Hepatocyte (in vitro differentiated cells): ENCODE data around the gene FMNL2. TPM values are rescaled to one million over a fixed set of nuclear protein-coding genes. Genes with fewer than 3 reads are reported as not detected.

ENCODE experiments used
- DNase-seq: peaks from one replicate; pipeline ENCODE4 v3.0.0-alpha.2; 2016; ENCODE audit warnings: low spot score
- H2AFZ ChIP-seq: fragments of 200-600 bp; sonication (generic); 2 replicates; pipeline ENCODE4 v1.6.0; 2016; ENCODE audit warnings: antibody characterized with exemption, mild to moderate bottlenecking
- H3K27ac ChIP-seq: fragments of 200-600 bp; sonication (generic); 2 replicates; pipeline ENCODE4 v1.5.1; 2016; ENCODE audit warnings: mild to moderate bottlenecking
- H3K27me3 ChIP-seq: fragments of 200-600 bp; sonication (generic); 2 replicates; pipeline ENCODE4 v1.6.1; 2016
- H3K36me3 ChIP-seq: fragments of 200-600 bp; sonication (generic); replicated peaks from 2 replicates; pipeline ENCODE4 v1.5.1; 2016; ENCODE audit warnings: low read depth; ENCODE audit not compliant: insufficient read depth
- H3K4me1 ChIP-seq: fragments of 200-600 bp; sonication (generic); 2 replicates; pipeline ENCODE4 v1.5.1; 2016; ENCODE audit warnings: mild to moderate bottlenecking, moderate library complexity; ENCODE audit not compliant: insufficient read depth
- H3K4me2 ChIP-seq: fragments of 200-600 bp; sonication (generic); 2 replicates; pipeline ENCODE4 v1.6.0; 2016
- H3K4me3 ChIP-seq: fragments of 200-600 bp; sonication (generic); 2 replicates; pipeline ENCODE4 v1.5.1; 2016; ENCODE audit warnings: mild to moderate bottlenecking
- H3K79me2 ChIP-seq: fragments of 200-600 bp; sonication (generic); 2 replicates; pipeline ENCODE4 v1.6.0; 2017; ENCODE audit warnings: mild to moderate bottlenecking
- H3K9me2 ChIP-seq: fragments of 200-600 bp; sonication (generic); replicated peaks from 2 replicates; pipeline ENCODE4 v1.6.0; 2017; ENCODE audit warnings: mild to moderate bottlenecking; ENCODE audit not compliant: insufficient read depth
- H3K9me3 ChIP-seq: fragments of 200-600 bp; sonication (generic); 2 replicates; pipeline ENCODE4 v1.5.1; 2016; ENCODE audit warnings: low read depth, mild to moderate bottlenecking
- H4K20me1 ChIP-seq: fragments of 200-600 bp; sonication (generic); 2 replicates; pipeline ENCODE4 v1.6.0; 2016; ENCODE audit warnings: mild to moderate bottlenecking; ENCODE audit not compliant: insufficient read depth, poor library complexity, severe bottlenecking
- EZH2 ChIP-seq: fragments of 200-600 bp; sonication (generic); IDR thresholded peaks from 2 replicates; pipeline ENCODE4 v1.6.1; 2016; ENCODE audit warnings: antibody characterized with exemption, mild to moderate bottlenecking, borderline replicate concordance
- EZH2phosphoT487 ChIP-seq: fragments of 200-600 bp; sonication (generic); IDR thresholded peaks from one replicate; pipeline ENCODE4 v1.6.1; 2018; ENCODE audit warnings: antibody characterized with exemption, mild to moderate bottlenecking, low read depth, moderate library complexity; ENCODE audit not compliant: unreplicated experiment, severe bottlenecking
- WGBS: methylation state at CpG from one replicate; pipeline ENCODE4 v1.1.6; 2016; ENCODE audit warnings: low lambda C conversion rate; ENCODE audit errors: missing lambda C conversion rate; 5-methylcytosine and 5-hydroxymethylcytosine counted together
- polyA plus RNA-seq: library from polyadenylated mRNA; unstranded; fragments of >200 nt; fragmentation: Nextera tagmentation; extraction: Ambion mirVana; gene quantifications from 2 replicates; pipeline ENCODE4 v1.2.1, GENCODE V29; 2016
- total RNA-seq: library from RNA; depleted of rRNA; stranded (reverse); fragments of >200 nt; gene quantifications from 2 replicates; pipeline ENCODE4 v1.2.3, GENCODE V29; 2014
- TF ChIP-seq, protein P1 (sequence below): fragments of 200-600 bp; sonication (generic); IDR thresholded peaks from 2 replicates; pipeline ENCODE4 v1.5.1; 2016; ENCODE audit warnings: antibody characterized with exemption, mild to moderate bottlenecking; ENCODE audit not compliant: poor library complexity

Gene FMNL2
- total and polyA plus RNA-seq, 2 experiments from 2014 or later, result 11.7 to 53.6 TPM

DNA sequence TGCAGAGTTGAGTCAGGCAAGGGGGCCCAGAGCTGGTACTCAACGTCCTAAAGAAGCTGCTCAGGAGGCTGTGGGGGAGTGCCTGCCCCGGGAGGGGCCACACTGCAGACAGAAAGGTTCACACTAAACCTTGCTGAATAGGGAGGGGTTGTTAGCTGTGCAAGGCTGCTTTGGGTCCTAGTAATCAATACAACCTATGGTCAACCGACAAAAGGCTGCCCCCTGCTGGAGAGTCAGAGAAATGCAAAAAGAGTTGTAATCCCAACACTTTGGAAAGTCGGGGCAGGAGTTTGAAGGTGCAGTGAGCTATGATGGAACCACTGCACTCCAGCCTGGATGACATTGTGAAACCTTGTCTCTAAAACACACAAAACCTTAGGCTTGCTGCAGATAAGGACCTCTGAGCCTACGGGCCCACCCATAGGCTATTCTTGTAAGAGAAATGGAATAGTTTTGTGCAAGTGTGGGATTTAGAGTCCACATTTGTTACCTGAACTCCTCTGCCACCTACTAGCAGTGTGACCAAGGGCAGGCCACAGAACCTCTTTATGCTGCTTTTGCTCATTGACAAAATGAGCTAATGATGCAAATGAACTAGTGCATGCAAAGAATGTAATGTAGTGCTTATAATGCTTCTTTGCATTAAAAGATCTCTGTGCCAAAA is 300.8 kb downstream of the FMNL2 start:
- Histone ChIP-seq H3K27ac (no peak overlapping the region), H3K27me3 (no peaks in the 10 kb centered on the region), H3K79me2 (no peaks in the 10 kb centered on the region), H4K20me1 (no peaks in the 10 kb centered on the region), H3K9me3 (no peaks in the 10 kb centered on the region), H3K4me1 (no peaks in the 10 kb centered on the region), H3K4me2 (no peak overlapping the region), H3K36me3 (no peaks in the 10 kb centered on the region), H3K4me3 (no peak overlapping the region), H2AFZ (no peak overlapping the region), H3K9me2 (no peaks in the 10 kb centered on the region)
- no peak for TF ChIP-seq EZH2
- TF ChIP-seq, protein P1, sequence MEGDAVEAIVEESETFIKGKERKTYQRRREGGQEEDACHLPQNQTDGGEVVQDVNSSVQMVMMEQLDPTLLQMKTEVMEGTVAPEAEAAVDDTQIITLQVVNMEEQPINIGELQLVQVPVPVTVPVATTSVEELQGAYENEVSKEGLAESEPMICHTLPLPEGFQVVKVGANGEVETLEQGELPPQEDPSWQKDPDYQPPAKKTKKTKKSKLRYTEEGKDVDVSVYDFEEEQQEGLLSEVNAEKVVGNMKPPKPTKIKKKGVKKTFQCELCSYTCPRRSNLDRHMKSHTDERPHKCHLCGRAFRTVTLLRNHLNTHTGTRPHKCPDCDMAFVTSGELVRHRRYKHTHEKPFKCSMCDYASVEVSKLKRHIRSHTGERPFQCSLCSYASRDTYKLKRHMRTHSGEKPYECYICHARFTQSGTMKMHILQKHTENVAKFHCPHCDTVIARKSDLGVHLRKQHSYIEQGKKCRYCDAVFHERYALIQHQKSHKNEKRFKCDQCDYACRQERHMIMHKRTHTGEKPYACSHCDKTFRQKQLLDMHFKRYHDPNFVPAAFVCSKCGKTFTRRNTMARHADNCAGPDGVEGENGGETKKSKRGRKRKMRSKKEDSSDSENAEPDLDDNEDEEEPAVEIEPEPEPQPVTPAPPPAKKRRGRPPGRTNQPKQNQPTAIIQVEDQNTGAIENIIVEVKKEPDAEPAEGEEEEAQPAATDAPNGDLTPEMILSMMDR, result peak; percentile 86
- 27% methylated on average over 5 of the region's 5 CpGs for WGBS
- DNase-seq, result peak; percentile 69

DNA sequence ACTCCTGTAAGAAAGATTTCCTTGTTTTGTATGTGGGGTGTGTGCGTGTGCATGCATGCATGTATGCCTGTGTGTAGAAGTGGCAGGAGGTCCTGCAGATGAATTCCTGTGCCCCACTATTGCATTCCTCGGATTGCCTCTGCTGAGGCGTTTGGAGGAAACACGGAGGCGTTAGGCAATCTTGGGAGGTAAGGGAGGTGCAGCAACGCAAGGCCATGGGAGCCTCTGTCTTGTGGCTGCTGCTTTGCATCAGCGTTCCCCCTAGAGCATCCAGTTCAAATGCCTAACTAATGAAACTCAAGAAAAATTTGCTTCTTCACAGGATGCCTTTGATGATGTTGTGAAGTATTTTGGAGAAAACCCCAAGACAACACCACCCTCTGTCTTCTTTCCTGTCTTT is 302.3 kb downstream of the FMNL2 start:
- WGBS, result 95% methylated on average over 7 of the region's 7 CpGs
- no peaks in the 10 kb centered on the region for H3K27me3 ChIP-seq
- H3K79me2 ChIP-seq, result no peaks in the 10 kb centered on the region
- H3K36me3 ChIP-seq, result no peaks in the 10 kb centered on the region
- DNase-seq, result no peak
- no peak overlapping the region for H3K4me2 ChIP-seq
- H3K4me3 ChIP-seq, result no peak overlapping the region
- H3K27ac ChIP-seq, result no peak overlapping the region
- no peak overlapping the region for H2AFZ ChIP-seq
- TF ChIP-seq EZH2phosphoT487, result no peak
- no peaks in the 10 kb centered on the region for H3K4me1 ChIP-seq
- no peaks in the 10 kb centered on the region for H4K20me1 ChIP-seq
- H3K9me2 ChIP-seq, result no peaks in the 10 kb centered on the region
- no peaks in the 10 kb centered on the region for H3K9me3 ChIP-seq

DNA sequence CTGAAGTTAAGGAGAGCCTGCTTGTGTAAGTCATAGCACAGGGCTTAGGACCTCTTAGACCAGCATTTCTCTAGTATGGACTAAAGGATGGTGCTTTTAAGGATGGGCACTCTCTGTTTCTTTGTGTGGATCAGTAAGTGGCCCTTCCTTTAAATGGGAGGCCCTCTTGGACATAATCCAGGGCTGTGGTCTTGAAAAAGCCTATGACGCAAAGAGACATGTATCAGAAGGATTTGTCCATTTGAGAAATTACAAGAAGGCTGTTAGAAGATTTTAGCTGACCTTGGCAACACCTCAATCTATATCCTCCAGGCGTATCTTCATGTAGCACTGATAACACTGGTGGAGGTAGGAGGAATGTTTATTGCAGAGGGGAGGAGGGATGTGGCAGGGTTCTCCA is 303.1 kb downstream of the FMNL2 start:
- WGBS, result 82% methylated on average over 2 of the region's 2 CpGs
- no peaks in the 10 kb centered on the region for H3K79me2 ChIP-seq
- H3K4me1 ChIP-seq, result no peaks in the 10 kb centered on the region
- no peaks in the 10 kb centered on the region for H3K9me2 ChIP-seq
- no peak overlapping the region for H3K4me2 ChIP-seq
- H2AFZ ChIP-seq, result no peak overlapping the region
- H3K9me3 ChIP-seq, result no peaks in the 10 kb centered on the region
- no peaks in the 10 kb centered on the region for H3K27me3 ChIP-seq
- TF ChIP-seq, protein P1, result no peak
- no peak for TF ChIP-seq EZH2phosphoT487
- no peak for TF ChIP-seq EZH2
- H3K36me3 ChIP-seq, result no peaks in the 10 kb centered on the region
- no peak overlapping the region for H3K4me3 ChIP-seq
- no peaks in the 10 kb centered on the region for H4K20me1 ChIP-seq
- no peak for DNase-seq
- no peak overlapping the region for H3K27ac ChIP-seq

DNA sequence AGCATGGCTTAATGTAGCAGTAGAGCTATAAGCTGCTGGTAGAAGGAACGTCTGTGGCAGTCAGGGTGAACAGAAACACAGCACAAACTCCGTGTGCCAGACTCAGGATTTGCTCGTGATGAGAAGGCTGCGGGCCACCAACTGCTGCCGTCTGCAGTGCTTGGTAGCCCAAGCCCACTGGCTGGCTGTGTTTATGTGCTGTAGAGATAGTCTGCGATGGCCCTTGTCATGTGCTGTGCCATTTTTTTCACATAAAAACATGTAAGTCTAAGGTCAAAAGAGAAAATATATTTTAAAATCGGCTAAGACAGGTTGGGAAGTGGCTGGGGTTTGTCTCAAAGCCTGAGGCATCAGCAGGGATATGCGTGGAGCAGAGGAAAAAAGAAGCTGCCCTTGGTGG is 303.6 kb downstream of the FMNL2 start:
- Histone ChIP-seq H3K9me2 (no peaks in the 10 kb centered on the region), H3K27ac (no peak overlapping the region), H3K4me1 (no peaks in the 10 kb centered on the region), H3K4me2 (no peak overlapping the region), H2AFZ (no peak overlapping the region), H3K36me3 (no peaks in the 10 kb centered on the region), H3K4me3 (no peak overlapping the region), H4K20me1 (no peaks in the 10 kb centered on the region), H3K79me2 (no peaks in the 10 kb centered on the region), H3K9me3 (no peaks in the 10 kb centered on the region), H3K27me3 (no peaks in the 10 kb centered on the region)
- TF ChIP-seq EZH2phosphoT487 (no peak), EZH2 (no peak)
- TF ChIP-seq, protein P1, result no peak
- WGBS, result 82% methylated on average over 8 of the region's 8 CpGs
- no peak for DNase-seq
